H1 (cell line): ENCODE measurements around the gene TMEM107. TPM values are rescaled to one million over a fixed set of nuclear protein-coding genes. Genes with fewer than 3 reads are reported as not detected.

ENCODE experiments used
- CTCF ChIA-PET: fragments of 300-600 bp; sonication (Branson Sonifier 250); formaldehyde crosslinking; loops from one replicate; lab custom pipeline; 2021; ENCODE audit not compliant: partially characterized antibody; lab: Charles Lee
- POLR2A ChIA-PET: fragments of 300-600 bp; sonication (Branson Sonifier 250); formaldehyde crosslinking; loops from one replicate; lab custom pipeline; 2021; ENCODE audit warnings: inconsistent platforms; ENCODE audit not compliant: partially characterized antibody; lab: Charles Lee
- DNase-seq, 2 experiments: peaks; one replicate each; pipeline versions ENCODE4 v3.0.0 to v3.0.0-alpha.2; 2010 to 2022; ENCODE audit warnings: low spot score in 2 of 2, low read depth in 1 of 2, mixed read lengths in 1 of 2
- FAIRE-seq: peaks from 2 replicates; lab custom pipeline; 2011; peaks lifted over from hg19 to GRCh38; lab: Jason Lieb, UNC
- H2AFZ ChIP-seq: 2 replicates; pipeline ENCODE4 v1.8.1; 2012; ENCODE audit warnings: low read length, inconsistent platforms
- H2AK5ac ChIP-seq: 2 replicates; pipeline ENCODE4 v1.6.1; 2013; ENCODE audit warnings: low read depth, low read length
- H2BK120ac ChIP-seq: replicated peaks from 2 replicates; pipeline ENCODE3; 2013; ENCODE audit warnings: low read depth, low read length, inconsistent platforms
- H2BK12ac ChIP-seq: 2 replicates; pipeline ENCODE4 v1.6.1; 2013; ENCODE audit warnings: low read depth, low read length
- H2BK15ac ChIP-seq: 2 replicates; pipeline ENCODE4 v1.6.1; 2013; ENCODE audit warnings: low read length
- H2BK20ac ChIP-seq: 2 replicates; pipeline ENCODE4 v1.6.1; 2013; ENCODE audit warnings: low read length
- H2BK5ac ChIP-seq: 2 replicates; pipeline ENCODE4 v1.6.1; 2013; ENCODE audit warnings: low read depth, low read length
- H3K14ac ChIP-seq: 2 replicates; pipeline ENCODE4 v1.6.1; 2013; ENCODE audit warnings: inconsistent platforms; ENCODE audit not compliant: insufficient read length
- H3K18ac ChIP-seq: 2 replicates; pipeline ENCODE4 v1.6.1; 2013; ENCODE audit warnings: low read length; ENCODE audit errors: extremely low read depth
- H3K23ac ChIP-seq: 2 replicates; pipeline ENCODE4 v1.6.1; 2013; ENCODE audit warnings: inconsistent platforms; ENCODE audit not compliant: insufficient read length
- H3K23me2 ChIP-seq: 2 replicates; pipeline ENCODE4 v1.6.1; 2013; ENCODE audit warnings: low read depth, low read length
- H3K27ac ChIP-seq: 2 replicates; pipeline ENCODE4 v1.6.1; 2011; ENCODE audit warnings: low read depth, low read length, inconsistent platforms
- H3K27me3 ChIP-seq, 4 experiments: replicated peaks in 1 of 4; 1 replicate in 1 of 4; 2 replicates in 3 of 4; pipeline versions ENCODE4 v1.6.1 to v1.8.1; 2011 to 2013; ENCODE audit warnings: low read length in 3 of 4, mild to moderate bottlenecking in 3 of 4, inconsistent platforms in 2 of 4, mixed read lengths in 2 of 4, moderate library complexity in 1 of 4; ENCODE audit not compliant: control insufficient read depth in 3 of 4, insufficient read depth in 3 of 4; ENCODE audit errors: extremely low read depth in 1 of 4
- H3K36me3 ChIP-seq, 4 experiments: 2 replicates each; pipeline versions ENCODE4 v1.6.1 to v1.8.1; 2011 to 2013; ENCODE audit warnings: mild to moderate bottlenecking in 4 of 4, low read length in 3 of 4, moderate library complexity in 2 of 4, control low read depth in 1 of 4, inconsistent platforms in 1 of 4; ENCODE audit not compliant: insufficient read depth in 4 of 4, control insufficient read depth in 2 of 4
- H3K4ac ChIP-seq: replicated peaks from 2 replicates; pipeline ENCODE3; 2013; ENCODE audit warnings: low read length, low read depth, mixed read lengths, inconsistent platforms; ENCODE audit not compliant: insufficient read length
- H3K4me1 ChIP-seq, 4 experiments: replicated peaks in 1 of 4; 1 replicate in 1 of 4; 2 replicates in 3 of 4; pipeline versions ENCODE4 v1.6.1 to v1.8.1; 2011 to 2013; ENCODE audit warnings: low read length in 3 of 4, inconsistent platforms in 2 of 4, mixed read lengths in 1 of 4; ENCODE audit not compliant: insufficient read depth in 4 of 4, control insufficient read depth in 3 of 4
- H3K4me2 ChIP-seq, 2 experiments: 2 replicates each; pipeline versions ENCODE4 v1.6.1 to v1.8.1; 2011 to 2013; ENCODE audit warnings: low read depth in 2 of 2, low read length in 2 of 2, control low read depth in 1 of 2, inconsistent platforms in 1 of 2, mild to moderate bottlenecking in 1 of 2; ENCODE audit not compliant: insufficient read depth in 1 of 2
- H3K4me3 ChIP-seq, 4 experiments: fragments of 200-600, 300-600 bp in 1 of 4; sonication (generic), shearing (Covaris generic), sonication (Bioruptor Twin) in 1 of 4; 2 replicates each; pipeline versions ENCODE4 v1.5.1 to v1.8.1; 2011 to 2016; ENCODE audit warnings: low read length in 4 of 4, low read depth in 3 of 4, control low read depth in 2 of 4, inconsistent platforms in 2 of 4, mild to moderate bottlenecking in 2 of 4, mixed read lengths in 1 of 4, moderate library complexity in 1 of 4; ENCODE audit not compliant: insufficient read depth in 2 of 4; ENCODE audit errors: extremely low read depth in 1 of 4
- H3K56ac ChIP-seq: replicated peaks from 2 replicates; pipeline ENCODE3; 2013; ENCODE audit warnings: low read depth, mild to moderate bottlenecking, mixed read lengths, low read length, inconsistent platforms; ENCODE audit not compliant: insufficient read length
- H3K79me1 ChIP-seq: 2 replicates; pipeline ENCODE4 v1.6.1; 2013; ENCODE audit warnings: low read depth, low read length, control low read depth
- H3K79me2 ChIP-seq, 2 experiments: 2 replicates each; pipeline versions ENCODE4 v1.6.1 to v1.8.1; 2012 to 2013; ENCODE audit warnings: low read length in 2 of 2, mild to moderate bottlenecking in 2 of 2, inconsistent platforms in 1 of 2; ENCODE audit not compliant: insufficient read depth in 2 of 2, control insufficient read depth in 1 of 2
- H3K9ac ChIP-seq, 4 experiments: replicated peaks in 1 of 4; 1 replicate in 1 of 4; 2 replicates in 3 of 4; pipeline versions ENCODE4 v1.6.1 to v1.8.1; 2011 to 2013; ENCODE audit warnings: low read depth in 3 of 4, low read length in 3 of 4, control low read depth in 2 of 4, mild to moderate bottlenecking in 2 of 4, moderate library complexity in 2 of 4, inconsistent platforms in 1 of 4; ENCODE audit errors: extremely low read depth in 1 of 4
- H3K9me3 ChIP-seq, 2 experiments: 2 replicates each; pipeline versions ENCODE4 v1.6.1 to v1.8.1; 2012 to 2013; ENCODE audit warnings: mild to moderate bottlenecking in 2 of 2, moderate library complexity in 2 of 2, control low read depth in 1 of 2, inconsistent platforms in 1 of 2, low read depth in 1 of 2, low read length in 1 of 2, mixed read lengths in 1 of 2; ENCODE audit not compliant: insufficient read depth in 2 of 2
- H4K20me1 ChIP-seq, 2 experiments: replicated peaks in 1 of 2; 2 replicates each; pipeline versions ENCODE3 to v1.8.1; 2011 to 2013; ENCODE audit warnings: inconsistent platforms in 2 of 2, low read length in 2 of 2, mild to moderate bottlenecking in 1 of 2; ENCODE audit not compliant: insufficient read depth in 2 of 2, control insufficient read depth in 1 of 2
- H4K5ac ChIP-seq: 2 replicates; pipeline ENCODE4 v1.6.1; 2013; ENCODE audit warnings: low read length, low read depth, mixed read lengths, inconsistent platforms; ENCODE audit not compliant: insufficient read length
- H4K8ac ChIP-seq: 2 replicates; pipeline ENCODE4 v1.8.0; 2013; ENCODE audit warnings: mild to moderate bottlenecking, moderate library complexity, low read length, inconsistent platforms; ENCODE audit not compliant: insufficient read depth; ENCODE audit errors: extremely low read depth
- H4K91ac ChIP-seq: replicated peaks from 2 replicates; pipeline ENCODE3; 2013; ENCODE audit warnings: low read length, mixed read lengths, inconsistent platforms; ENCODE audit not compliant: insufficient read length
- CTCF ChIP-seq, 3 experiments: IDR thresholded peaks; 1 replicate in 2 of 3; 2 replicates in 1 of 3; pipeline versions ENCODE4 v1.5.1 to v1.6.1; 2011; ENCODE audit warnings: low read length in 3 of 3, mild to moderate bottlenecking in 3 of 3, inconsistent platforms in 2 of 3, low read depth in 1 of 3, moderate library complexity in 1 of 3; ENCODE audit not compliant: insufficient read depth in 1 of 3; ENCODE audit errors: control extremely low read depth in 1 of 3
- EP300 ChIP-seq, 2 experiments: IDR thresholded peaks; 1 replicate in 1 of 2; 2 replicates in 1 of 2; pipeline ENCODE4 v1.6.1; 2011 to 2012; ENCODE audit warnings: low read depth in 2 of 2, low read length in 2 of 2, mild to moderate bottlenecking in 2 of 2, borderline replicate concordance in 1 of 2, inconsistent platforms in 1 of 2, moderate library complexity in 1 of 2
- KDM5A ChIP-seq: fragments of 200-600 bp; IDR thresholded peaks from 2 replicates; pipeline ENCODE4 v1.7.1; 2012; ENCODE audit warnings: mild to moderate bottlenecking, low read length, inconsistent platforms, mixed read lengths
- SIN3A ChIP-seq, 2 experiments: IDR thresholded peaks in 1 of 2; conservative IDR thresholded peaks in 1 of 2; 2 replicates each; pipeline ENCODE4 v1.6.1; 2011 to 2012; ENCODE audit warnings: low read length in 2 of 2, improper control_type of control experiment in 1 of 2, low read depth in 1 of 2, mild to moderate bottlenecking in 1 of 2
- SIX5 ChIP-seq: IDR thresholded peaks from 2 replicates; pipeline ENCODE4 v1.6.1; 2011; ENCODE audit warnings: mild to moderate bottlenecking, low read depth, low read length
- TAF7 ChIP-seq: optimal IDR thresholded peaks from 2 replicates; pipeline ENCODE3; 2011; ENCODE audit warnings: low read depth, mild to moderate bottlenecking, inconsistent platforms, low read length, moderate library complexity, borderline replicate concordance
- TBP ChIP-seq: IDR thresholded peaks from 2 replicates; pipeline ENCODE4 v1.6.1; 2011; ENCODE audit warnings: low read depth, low read length, improper control_type of control experiment
- TCF12 ChIP-seq: IDR thresholded peaks from 2 replicates; pipeline ENCODE4 v1.6.1; 2011; ENCODE audit warnings: low read depth, mild to moderate bottlenecking, low read length
- WGBS, 2 experiments: shearing (Covaris generic) in 1 of 2; methylation state at CpG; one replicate each; pipeline versions ENCODE4 v1.1.6 to v1.1.7; 2013 to 2015; ENCODE audit warnings: low lambda C conversion rate in 2 of 2, mixed read lengths in 2 of 2, inconsistent platforms in 1 of 2, low coverage in 1 of 2, missing lambda C conversion rate in 1 of 2; ENCODE audit not compliant: insufficient replicate concordance in 2 of 2, insufficient coverage in 1 of 2, insufficient read length in 1 of 2; ENCODE audit errors: extremely low coverage in 1 of 2, missing lambda C conversion rate in 1 of 2; 5-methylcytosine and 5-hydroxymethylcytosine counted together
- polyA plus RNA-seq, 7 experiments: library from polyadenylated mRNA; depleted of rRNA in 3 of 7; stranded (reverse) in 5 of 7; unstranded in 2 of 7; fragments of >200 nt in 5 of 7; fragments of 200-250 nt in 2 of 7; gene quantifications; 1 replicate in 5 of 7; 2 replicates in 1 of 7; 4 replicates in 1 of 7; pipeline versions ENCODE4 v1.2.1 to v1.2.3, GENCODE V29; 2011 to 2013; ENCODE audit warnings: missing spikeins in 2 of 7, mixed read lengths in 2 of 7
- total RNA-seq: library from RNA; stranded (reverse); fragmentation: NEBNext Ultra II Directional; extraction: Animal tissue kit (Norgen Biotek cat#: 25700); gene quantifications from 2 replicates; pipeline ENCODE4 v1.2.1, GENCODE V29; 2021

The TMEM107 gene
- total and polyA plus RNA-seq, 2 of the 8 experiments (the other 6 are each of a cell fraction or from before 2014, with no cell fraction given): 17.3 to 21.5 TPM

DNA sequence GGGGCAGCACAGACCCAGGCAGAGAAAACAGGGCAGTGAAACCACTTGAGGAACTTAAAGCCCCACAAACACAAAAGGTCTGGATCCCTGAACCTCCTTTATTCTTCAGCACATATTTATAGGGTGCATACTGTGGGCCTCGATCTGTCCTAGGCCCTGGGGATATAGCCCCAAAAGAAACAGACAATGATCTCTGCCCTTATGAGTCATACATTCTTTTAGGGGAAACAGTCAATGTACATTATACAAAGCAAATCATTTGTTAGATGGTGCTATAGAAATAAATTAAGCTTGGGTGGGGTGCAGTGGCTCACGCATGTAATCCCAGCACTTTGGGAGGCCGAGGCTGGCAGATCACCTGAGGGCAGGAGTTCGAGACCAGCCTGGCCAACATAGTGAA is 42.2 kb downstream of the TMEM107 start:
- Histone ChIP-seq H3K14ac (no peak overlapping the region), H4K5ac (peak overlapping the region; percentile 39), H3K23ac (no peak overlapping the region), H2BK20ac (no peak overlapping the region), H3K4me2 (peak overlapping the region; percentile 40 to 53), H2BK5ac (no peak overlapping the region; the same call in 1 of the 2 replicates), H3K27me3 (peaks cover 0 to 7% (median 2%) of the 10 kb centered on the region in 4 experiments; a peak in 4 of 7 replicates), H3K4me1 (peaks cover 0 to 13% (median 9%) of the 10 kb centered on the region in 4 experiments; a peak in 6 of 7 replicates), H2AK5ac (no peak overlapping the region), H3K9me3 (no peaks in the 10 kb centered on the region), H3K79me2 (no peaks in the 10 kb centered on the region), H3K23me2 (peaks cover 8% of the 10 kb centered on the region), H3K56ac (no peak overlapping the region), H3K79me1 (no peaks in the 10 kb centered on the region), H2BK15ac (no peak overlapping the region; the same call in 1 of the 2 replicates), H3K18ac (0 out of 2 replicates have a peak overlapping the region, but pooled peaks have one; percentile 79), H3K27ac (no peak overlapping the region), H2BK12ac (no peak overlapping the region), H2BK120ac (no peak overlapping the region), H4K8ac (no peak overlapping the region), H3K4me3 (peak overlapping the region in 2 of 4 experiments; percentile 3 to 15; a peak in 2 of 8 replicates), H4K91ac (peak overlapping the region; percentile 76), H4K20me1 (no peaks in the 10 kb centered on the region), H3K4ac (peak overlapping the region; percentile 5), H2AFZ (no peak overlapping the region), H3K36me3 (no peaks in the 10 kb centered on the region), H3K9ac (no peak overlapping the region; a peak in 1 of 7 replicates)
- 87% methylated on average over 4 of the region's 4 CpGs; no CpG with 5 or more reads in 1 of the 2 experiments for WGBS, 2 experiments
- POLR2A ChIA-PET: interaction anchor here (0.7 to 10.3 kb wide), 14 partner anchors 8 to 88 kb away, joined by 3 to 76 read pairs (median 5); partner anchors contain the start of genes BORCS6, HES7 and TMEM107
- FAIRE-seq: no peak
- DNase-seq: no peak
- CTCF ChIA-PET: interaction anchor here (0.9 to 2.4 kb wide), 14 partner anchors 10 to 74 kb away, joined by 3 to 10 read pairs (median 4); partner anchors contain the start of genes ALOXE3 and HES7
- TF ChIP-seq TAF7: no peak
- TF ChIP-seq TCF12: no peak
- TF ChIP-seq EP300 (IDR thresholded peaks at IDR 0.05; ENCODE audit: borderline replicate concordance in 1 of 2, low read depth in 2 of 2, low read length in 2 of 2): no peak
- TF ChIP-seq CTCF (IDR thresholded peaks at IDR 0.05; ENCODE audit: control extremely low read depth in 1 of 3, insufficient read depth in 1 of 3, low read depth in 1 of 3, low read length in 3 of 3): no peak
- no peak for TF ChIP-seq SIN3A (conservative IDR thresholded peaks at IDR 0.05 in 1 of 2, IDR thresholded peaks at IDR 0.05 in 1 of 2; ENCODE audit: low read depth in 1 of 2, low read length in 2 of 2)
- TF ChIP-seq TBP: no peak
- TF ChIP-seq KDM5A: no peak
- no peak for TF ChIP-seq SIX5
